PFSK-1 (cell line): ENCODE measurements around the gene NOL4L.

Experiments used
- FOXP2 ChIP-seq: optimal IDR thresholded peaks from 2 replicates; pipeline ENCODE3; 2011; ENCODE audit warnings: borderline replicate concordance, control low read depth, inconsistent platforms; ENCODE audit not compliant: insufficient read depth; ENCODE audit errors: extremely low read length, extremely low read depth
- POLR2AphosphoS5 ChIP-seq: IDR thresholded peaks from 2 replicates; pipeline ENCODE4 v1.6.1; 2012; ENCODE audit warnings: low read depth, mild to moderate bottlenecking, control low read depth, low read length, moderate library complexity
- SIN3A ChIP-seq: IDR thresholded peaks from 2 replicates; pipeline ENCODE4 v1.6.1; 2012; ENCODE audit warnings: mild to moderate bottlenecking, low read length, moderate library complexity, borderline replicate concordance; ENCODE audit not compliant: insufficient read depth
- TAF1 ChIP-seq: IDR thresholded peaks from 2 replicates; pipeline ENCODE4 v1.6.1; 2012; ENCODE audit warnings: low read length, control low read depth, borderline replicate concordance; ENCODE audit not compliant: insufficient read depth
- TF ChIP-seq, protein P1 (sequence below), 2 experiments: IDR thresholded peaks; 2 replicates each; pipeline versions ENCODE4 v1.6.1 to v1.8.0; 2011 to 2012; ENCODE audit warnings: low read depth in 2 of 2, low read length in 2 of 2, control low read depth in 1 of 2, inconsistent platforms in 1 of 2, mild to moderate bottlenecking in 1 of 2, moderate library complexity in 1 of 2; ENCODE audit not compliant: insufficient read depth in 1 of 2

Gene NOL4L

DNA sequence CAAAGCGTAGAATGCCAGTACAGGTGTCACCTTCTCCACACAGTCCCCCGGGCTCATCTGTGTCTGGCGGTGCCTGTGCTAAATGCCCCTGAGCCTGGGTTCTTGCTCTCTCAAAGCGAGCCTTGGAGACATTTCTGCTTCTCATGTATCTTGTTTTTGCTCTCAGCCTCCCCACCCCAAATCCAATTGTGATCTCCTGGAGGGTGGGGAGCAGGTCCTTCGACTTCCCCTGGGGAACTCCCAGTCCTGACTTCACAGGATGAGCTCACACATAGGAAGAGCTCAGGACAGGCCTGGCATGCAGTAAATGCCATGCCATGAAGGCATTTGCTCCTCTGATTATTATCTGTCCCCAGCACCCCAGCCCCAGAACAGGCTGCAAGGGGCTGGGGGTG is 58.1 kb downstream of the NOL4L start:
- TF ChIP-seq, protein P1, sequence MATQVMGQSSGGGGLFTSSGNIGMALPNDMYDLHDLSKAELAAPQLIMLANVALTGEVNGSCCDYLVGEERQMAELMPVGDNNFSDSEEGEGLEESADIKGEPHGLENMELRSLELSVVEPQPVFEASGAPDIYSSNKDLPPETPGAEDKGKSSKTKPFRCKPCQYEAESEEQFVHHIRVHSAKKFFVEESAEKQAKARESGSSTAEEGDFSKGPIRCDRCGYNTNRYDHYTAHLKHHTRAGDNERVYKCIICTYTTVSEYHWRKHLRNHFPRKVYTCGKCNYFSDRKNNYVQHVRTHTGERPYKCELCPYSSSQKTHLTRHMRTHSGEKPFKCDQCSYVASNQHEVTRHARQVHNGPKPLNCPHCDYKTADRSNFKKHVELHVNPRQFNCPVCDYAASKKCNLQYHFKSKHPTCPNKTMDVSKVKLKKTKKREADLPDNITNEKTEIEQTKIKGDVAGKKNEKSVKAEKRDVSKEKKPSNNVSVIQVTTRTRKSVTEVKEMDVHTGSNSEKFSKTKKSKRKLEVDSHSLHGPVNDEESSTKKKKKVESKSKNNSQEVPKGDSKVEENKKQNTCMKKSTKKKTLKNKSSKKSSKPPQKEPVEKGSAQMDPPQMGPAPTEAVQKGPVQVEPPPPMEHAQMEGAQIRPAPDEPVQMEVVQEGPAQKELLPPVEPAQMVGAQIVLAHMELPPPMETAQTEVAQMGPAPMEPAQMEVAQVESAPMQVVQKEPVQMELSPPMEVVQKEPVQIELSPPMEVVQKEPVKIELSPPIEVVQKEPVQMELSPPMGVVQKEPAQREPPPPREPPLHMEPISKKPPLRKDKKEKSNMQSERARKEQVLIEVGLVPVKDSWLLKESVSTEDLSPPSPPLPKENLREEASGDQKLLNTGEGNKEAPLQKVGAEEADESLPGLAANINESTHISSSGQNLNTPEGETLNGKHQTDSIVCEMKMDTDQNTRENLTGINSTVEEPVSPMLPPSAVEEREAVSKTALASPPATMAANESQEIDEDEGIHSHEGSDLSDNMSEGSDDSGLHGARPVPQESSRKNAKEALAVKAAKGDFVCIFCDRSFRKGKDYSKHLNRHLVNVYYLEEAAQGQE (IDR thresholded peaks at IDR 0.05; ENCODE audit: insufficient read depth in 1 of 2, low read depth in 2 of 2, low read length in 2 of 2): no peak
- no peak for TF ChIP-seq SIN3A

DNA sequence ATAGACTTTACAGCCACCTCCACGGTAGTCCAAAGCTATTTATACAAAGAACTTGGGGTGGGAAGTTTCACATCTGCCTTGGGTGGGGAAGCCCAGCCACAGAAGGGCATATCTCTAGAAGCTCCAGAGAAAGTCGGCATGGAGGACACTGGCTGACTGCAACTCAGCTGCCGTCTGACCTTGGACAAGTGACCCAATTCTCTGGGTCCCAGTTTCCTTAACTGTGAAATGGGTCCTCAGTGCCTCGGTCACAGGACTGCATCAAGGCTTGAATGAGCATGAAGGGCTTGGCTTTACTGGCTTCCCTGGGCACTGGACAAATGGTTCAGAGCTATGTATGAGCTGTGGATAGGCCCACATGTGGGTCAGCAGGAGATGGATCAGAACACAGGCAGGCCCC is 58.6 kb downstream of the NOL4L start:
- TF ChIP-seq FOXP2 (no peak), SIN3A (no peak), POLR2AphosphoS5 (no peak), TAF1 (no peak)
- TF ChIP-seq, protein P1 (IDR thresholded peaks at IDR 0.05; ENCODE audit: insufficient read depth in 1 of 2, low read depth in 2 of 2, low read length in 2 of 2): no peak

DNA sequence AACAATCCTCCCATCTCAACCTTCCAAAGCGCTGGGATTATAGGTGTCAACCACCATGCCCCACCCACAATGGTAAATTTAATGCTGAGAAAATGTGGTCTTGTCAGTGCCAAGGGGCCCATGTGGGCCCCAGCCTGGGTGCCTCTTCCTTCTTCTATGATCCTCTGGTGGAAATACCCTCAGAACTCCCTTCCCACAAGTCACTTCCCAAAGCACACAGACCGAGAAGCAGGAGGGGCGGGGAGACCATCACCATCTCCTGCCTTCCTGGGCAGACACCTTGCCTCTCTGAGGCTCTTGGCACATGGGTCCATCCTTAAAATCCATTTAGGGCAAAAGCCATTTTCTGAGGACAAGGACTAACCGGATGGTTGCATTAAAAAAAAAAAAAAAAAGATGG is 59.0 kb downstream of the NOL4L start:
- TF ChIP-seq, protein P1 (IDR thresholded peaks at IDR 0.05; ENCODE audit: insufficient read depth in 1 of 2, low read depth in 2 of 2, low read length in 2 of 2): no peak
- TF ChIP-seq TAF1: no peak
- no peak for TF ChIP-seq FOXP2
- no peak for TF ChIP-seq SIN3A
- no peak for TF ChIP-seq POLR2AphosphoS5

DNA sequence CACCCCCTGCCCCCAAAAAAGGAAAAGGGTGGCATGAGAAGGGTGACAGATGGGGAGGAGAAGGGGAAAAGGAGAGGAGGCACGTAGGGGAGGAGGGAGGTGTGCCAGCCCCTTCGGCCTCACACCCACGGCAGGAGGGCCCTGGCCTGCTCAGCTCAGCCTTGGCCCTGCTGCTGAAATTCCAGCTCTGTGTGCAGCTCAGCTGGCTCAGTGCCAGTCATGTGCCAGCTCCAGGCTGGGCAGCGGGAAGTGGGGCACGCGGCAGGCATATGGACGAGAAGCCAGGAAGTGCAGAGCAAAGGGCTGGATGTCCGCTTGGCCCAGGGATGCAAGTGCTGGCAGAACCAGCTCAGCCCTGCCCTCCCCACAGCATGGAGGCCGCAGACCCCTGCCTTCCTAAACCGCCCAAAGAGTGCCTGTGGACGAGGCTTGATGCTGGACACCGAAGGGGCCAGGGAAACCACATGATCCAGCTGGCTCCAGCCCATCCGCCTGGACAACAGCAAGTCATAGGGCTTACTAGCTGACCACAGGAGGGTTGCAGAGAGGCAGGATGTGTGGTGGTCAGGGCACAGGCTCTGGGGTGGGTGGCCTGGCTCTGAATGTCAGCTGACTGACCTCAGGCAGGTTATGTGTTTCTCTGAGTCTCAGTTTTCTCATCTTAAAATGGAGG is 60.2 kb downstream of the NOL4L start:
- TF ChIP-seq POLR2AphosphoS5 (no peak), TAF1 (no peak), FOXP2 (no peak), SIN3A (no peak)
- TF ChIP-seq, protein P1 (IDR thresholded peaks at IDR 0.05; ENCODE audit: insufficient read depth in 1 of 2, low read depth in 2 of 2, low read length in 2 of 2): no peak

DNA sequence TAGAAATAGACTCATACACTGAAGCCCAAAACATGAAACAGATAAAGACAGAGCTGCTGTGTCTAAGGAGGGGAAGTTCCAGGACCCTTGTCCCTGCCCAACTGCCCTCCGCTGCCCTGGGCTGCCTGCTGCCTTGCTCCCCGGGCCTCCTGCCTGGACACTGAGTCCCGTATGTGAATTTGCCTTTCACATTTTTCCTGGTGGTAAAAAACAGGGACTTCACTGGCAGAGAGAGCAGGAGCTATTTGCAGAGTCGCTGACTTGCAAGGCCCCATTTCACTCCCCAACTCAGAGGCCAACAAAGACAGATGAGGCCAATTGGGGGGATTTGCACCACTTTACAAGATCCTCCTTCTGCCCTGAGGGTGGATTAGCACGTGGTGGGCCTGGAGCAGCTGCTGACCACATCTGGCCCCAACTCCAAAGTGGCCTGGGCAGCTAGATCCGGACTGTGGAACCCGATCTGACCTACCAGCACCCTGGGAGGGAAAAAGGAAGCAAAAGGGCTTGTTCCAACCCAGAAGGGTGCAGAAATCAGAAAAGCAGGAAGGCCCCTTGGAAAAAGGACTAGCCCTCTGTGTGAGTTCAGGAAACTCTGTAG is 61.4 kb downstream of the NOL4L start:
- no peak for TF ChIP-seq SIN3A
- no peak for TF ChIP-seq POLR2AphosphoS5
- TF ChIP-seq FOXP2: no peak
- no peak for TF ChIP-seq TAF1
- TF ChIP-seq, protein P1 (IDR thresholded peaks at IDR 0.05; ENCODE audit: insufficient read depth in 1 of 2, low read depth in 2 of 2, low read length in 2 of 2): no peak
